HG03135 (cell line): ENCODE results near the gene YPEL3.
A peak's percentile ranks its signal among the peaks of the same experiment; 100 is the strongest.

Experiments
- ATAC-seq: cut with Tn5 transposase; IDR thresholded peaks from one replicate; pipeline ENCODE4 v1.9.1; 2021; ENCODE audit warnings: mild to moderate bottlenecking, moderate library complexity; ENCODE audit not compliant: unreplicated experiment

The YPEL3 gene

DNA sequence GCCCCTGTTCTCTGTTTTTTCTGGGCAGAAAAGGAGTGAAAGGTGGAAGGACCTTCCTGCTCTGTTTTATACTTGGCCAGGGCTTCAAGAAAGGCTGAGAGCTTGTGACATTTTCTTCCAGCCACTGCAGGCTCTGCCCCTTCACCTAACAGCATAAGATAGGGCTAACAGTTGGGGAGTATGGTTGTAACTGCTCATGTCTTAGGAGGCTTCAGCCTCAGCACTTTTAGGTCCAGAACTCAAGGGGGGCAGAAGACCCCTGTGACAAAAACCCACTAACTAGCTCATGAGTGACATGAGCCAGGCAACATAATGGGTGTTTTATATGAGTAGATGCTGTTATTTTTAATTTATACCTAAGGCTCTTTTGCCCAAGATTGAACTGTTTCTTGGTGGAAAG is 25.5 kb downstream of the YPEL3 start:
- no peak for ATAC-seq

- ATAC-seq, result no peak
Measured at GRCh38 chr16:30069611-30070462, 26.2 kb downstream of the YPEL3 start.

DNA sequence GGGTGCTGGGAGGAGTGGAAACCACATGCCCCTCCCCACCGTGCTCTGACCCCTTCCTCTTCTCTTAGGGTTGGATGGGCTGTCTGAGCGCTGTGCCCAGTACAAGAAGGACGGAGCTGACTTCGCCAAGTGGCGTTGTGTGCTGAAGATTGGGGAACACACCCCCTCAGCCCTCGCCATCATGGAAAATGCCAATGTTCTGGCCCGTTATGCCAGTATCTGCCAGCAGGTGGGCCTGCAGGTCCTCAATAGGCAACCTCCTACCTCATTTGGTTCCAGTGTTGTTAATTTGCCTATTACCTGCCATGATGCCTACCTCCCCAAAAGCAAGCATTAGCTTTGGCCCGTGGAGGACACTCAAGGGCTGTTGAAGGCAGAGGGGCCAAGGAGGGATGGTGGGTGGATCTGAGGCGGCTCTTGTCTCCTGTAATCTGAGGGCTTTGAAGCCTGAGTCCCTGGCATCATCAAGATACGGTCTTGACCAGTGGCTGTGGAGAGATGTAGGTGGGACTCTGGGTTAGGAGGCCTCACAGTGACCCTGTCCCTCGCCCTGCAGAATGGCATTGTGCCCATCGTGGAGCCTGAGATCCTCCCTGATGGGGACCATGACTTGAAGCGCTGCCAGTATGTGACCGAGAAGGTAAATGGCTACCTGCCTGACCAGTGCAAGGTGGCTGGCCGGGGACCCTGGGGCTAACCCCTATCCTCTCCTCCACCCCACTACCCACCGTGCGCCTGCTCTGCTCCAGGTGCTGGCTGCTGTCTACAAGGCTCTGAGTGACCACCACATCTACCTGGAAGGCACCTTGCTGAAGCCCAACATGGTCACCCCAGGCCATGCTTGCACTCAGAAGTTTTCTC is 27.0 kb downstream of the YPEL3 start:
- no peak for ATAC-seq

DNA sequence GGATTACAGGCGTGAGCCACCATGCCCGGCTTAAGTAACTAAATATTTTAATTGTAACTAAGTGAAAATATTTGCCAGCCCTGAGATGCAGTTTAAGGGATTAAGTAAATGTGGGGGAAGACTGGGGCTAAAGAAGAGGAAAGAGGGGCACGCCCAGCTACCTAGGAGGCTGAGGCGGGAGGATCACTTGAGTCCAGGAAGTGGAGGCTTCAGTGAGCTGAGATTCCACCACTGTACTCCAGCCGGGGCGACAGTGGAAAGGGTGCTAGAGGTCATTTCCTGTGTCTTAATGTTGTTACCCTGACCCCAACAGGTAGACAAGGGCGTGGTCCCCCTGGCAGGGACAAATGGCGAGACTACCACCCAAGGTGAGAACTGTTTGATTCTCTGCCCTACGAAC is 27.7 kb downstream of the YPEL3 start:
- no peak for ATAC-seq

GRCh38 chr16:30067584-30067916 is 28.5 kb downstream of the YPEL3 start:
- ATAC-seq, result no peak

DNA sequence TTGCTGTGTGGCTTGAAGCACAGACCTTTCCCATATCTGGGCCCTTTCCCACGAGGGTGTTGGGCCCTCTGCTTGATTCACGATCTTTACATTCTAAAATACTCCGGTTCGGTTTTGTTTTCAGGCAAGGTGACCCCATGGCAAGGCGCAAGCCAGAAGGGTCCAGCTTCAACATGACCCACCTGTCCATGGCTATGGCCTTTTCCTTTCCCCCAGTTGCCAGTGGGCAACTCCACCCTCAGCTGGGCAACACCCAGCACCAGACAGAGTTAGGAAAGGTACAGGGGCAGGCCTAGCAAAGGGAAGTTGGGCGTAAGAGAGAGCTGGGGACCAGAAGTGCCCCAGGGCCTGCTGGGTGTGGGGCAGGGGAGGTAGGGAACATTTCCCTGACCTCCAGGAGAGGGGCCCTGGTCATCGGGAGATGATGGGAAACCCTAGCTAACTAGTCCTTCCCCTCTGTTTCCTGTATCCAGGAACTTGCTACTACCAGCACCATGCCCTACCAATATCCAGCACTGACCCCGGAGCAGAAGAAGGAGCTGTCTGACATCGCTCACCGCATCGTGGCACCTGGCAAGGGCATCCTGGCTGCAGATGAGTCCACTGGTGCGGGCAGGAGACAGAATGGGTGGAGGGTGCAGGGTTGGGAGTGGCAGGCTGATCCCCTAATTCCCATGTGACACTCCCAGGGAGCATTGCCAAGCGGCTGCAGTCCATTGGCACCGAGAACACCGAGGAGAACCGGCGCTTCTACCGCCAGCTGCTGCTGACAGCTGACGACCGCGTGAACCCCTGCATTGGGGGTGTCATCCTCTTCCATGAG is 29.0 kb downstream of the YPEL3 start:
- ATAC-seq, result no peak

DNA sequence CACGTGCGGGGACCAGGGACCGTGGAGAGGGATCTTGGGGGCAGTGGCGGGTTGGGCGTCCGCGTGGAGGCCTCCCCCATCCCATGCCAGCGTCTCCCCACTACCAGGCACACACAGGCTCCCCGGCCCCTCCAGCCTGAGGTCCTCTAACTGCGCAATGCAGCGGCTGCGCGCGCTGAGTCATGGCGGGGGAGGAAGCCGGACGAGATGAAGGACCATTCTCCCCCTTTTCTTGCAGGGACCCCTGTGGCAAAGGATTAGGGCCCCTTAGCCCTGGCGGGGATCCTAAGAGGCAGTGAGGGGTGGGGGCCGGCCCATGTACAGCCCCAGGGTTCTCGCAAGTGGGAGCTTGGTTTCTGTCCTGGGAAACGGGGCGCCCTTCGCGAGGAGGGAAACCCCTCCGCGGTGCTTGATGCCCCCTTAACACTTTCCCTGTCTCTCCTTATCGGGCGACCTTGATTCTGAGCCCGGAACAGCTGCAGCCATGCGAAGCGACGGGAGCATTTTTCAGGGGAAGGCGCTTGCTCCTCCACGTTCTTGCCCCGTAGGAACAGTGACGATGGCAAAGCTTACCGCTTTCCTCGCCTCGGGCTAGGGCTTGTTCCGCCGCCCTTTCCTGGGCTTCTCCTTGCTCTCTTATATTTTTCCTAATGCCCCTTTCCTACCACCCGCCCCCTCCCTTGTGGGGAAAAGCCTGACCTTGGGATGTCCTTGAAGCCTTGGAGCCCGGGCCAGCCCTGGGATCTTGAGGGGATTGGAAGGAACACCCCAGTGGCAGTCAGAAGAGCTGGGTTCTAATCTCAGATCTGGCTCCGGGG is 29.9 kb downstream of the YPEL3 start:
- no peak for ATAC-seq

DNA sequence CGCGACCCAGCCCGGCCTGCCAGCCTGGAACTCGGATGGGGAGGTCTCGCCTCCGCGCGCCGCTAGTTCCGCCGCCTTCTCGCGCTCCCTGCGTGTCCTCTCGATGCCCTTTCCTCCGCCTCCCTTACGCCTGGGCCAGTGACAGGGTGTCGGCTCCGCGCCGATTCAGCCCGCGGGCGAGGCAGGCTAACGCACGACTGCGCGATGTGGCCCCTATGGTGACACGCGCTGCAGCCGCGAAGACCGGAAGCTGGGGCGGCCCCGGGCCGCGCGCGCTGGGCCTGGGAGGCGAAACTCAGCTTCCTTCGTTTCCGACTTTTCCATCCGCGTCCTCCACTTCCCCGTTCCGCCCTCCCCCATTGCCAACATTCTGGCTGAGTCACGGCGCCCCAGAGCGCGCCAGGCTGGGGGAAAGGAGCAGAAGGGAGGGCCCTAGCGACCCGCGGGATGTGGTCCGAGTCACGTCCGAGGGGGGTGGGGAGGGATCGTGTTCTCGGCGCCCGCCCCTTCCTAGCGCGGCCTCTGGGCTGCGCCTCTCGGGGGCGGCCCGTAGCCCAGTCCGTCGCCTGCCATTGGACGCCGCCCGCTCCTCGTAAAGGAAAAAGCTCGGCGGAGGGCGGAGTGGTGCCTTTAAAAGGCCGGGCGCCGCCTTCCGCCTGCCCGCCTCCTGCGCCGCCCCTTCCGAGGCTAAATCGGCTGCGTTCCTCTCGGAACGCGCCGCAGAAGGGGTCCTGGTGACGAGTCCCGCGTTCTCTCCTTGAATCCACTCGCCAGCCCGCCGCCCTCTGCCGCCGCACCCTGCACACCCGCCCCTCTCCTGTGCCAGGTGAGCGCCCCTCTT is 30.7 kb downstream of the YPEL3 start, which contains the start of gene ALDOA:
TSS of gene ALDOA (plus strand) at position 659 of the 841 bp plus-strand sequence. CDS start 1,138 bp downstream, outside the sequence.
- peak; percentile 71 for ATAC-seq

DNA sequence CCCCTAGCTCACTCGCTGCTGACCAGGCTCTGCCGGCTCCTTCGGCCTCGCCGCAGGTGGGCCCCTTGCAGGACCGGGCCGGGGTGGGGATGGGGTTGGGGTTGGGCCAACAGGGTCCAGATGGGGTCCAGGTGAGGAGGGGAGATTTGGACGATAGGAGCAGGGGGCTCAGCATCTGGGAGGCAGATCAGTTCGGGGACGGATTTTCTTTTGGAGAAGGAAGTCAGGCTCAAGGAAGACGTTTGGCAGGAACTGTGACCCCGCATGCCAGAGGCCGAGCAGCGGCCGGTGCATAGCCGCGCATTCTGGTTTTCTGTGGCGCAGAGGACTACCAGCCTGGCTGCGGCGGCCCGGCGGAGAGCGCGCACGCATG is 31.3 kb downstream of the YPEL3 start:
- no peak for ATAC-seq

- no peak for ATAC-seq
Measured at GRCh38 chr16:30063893-30064728, 31.9 kb downstream of the YPEL3 start.

- no peak for ATAC-seq
Measured at GRCh38 chr16:30063278-30063892, 32.6 kb downstream of the YPEL3 start.

GRCh38 chr16:30060836-30061554 is 35.0 kb downstream of the YPEL3 start:
- ATAC-seq, result no peak

GRCh38 chr16:30060346-30060745 is 35.7 kb downstream of the YPEL3 start:
- ATAC-seq, result no peak

DNA sequence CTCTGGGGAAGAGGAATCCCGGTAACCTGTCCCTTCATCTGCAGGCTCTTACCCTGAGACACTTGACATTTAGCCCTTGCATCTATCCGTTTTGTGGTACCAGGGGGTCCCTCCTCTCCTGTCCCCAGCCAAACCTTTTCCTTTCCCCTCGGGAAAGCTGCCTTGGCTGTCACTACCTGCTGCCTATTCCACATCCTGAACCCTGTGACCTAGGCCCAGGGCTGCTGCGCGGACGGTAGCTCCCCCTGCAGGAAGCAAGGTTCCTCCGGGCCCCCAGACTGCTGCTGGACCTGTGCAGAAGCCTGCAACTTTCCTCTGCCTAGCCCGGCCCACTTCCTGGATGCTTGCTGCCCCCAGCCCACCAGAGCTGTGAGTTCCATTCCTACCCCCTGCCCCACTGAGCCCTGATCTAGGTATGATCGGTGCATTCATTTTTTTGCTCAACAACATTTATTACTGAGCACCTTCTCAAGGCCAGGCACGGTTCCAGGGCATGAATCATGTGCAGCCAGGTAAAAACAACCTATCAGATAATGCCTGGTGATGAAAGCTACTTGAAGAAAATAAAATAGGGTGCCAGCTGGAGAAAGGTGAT is 41.0 kb downstream of the YPEL3 start:
- ATAC-seq, result no peak

DNA sequence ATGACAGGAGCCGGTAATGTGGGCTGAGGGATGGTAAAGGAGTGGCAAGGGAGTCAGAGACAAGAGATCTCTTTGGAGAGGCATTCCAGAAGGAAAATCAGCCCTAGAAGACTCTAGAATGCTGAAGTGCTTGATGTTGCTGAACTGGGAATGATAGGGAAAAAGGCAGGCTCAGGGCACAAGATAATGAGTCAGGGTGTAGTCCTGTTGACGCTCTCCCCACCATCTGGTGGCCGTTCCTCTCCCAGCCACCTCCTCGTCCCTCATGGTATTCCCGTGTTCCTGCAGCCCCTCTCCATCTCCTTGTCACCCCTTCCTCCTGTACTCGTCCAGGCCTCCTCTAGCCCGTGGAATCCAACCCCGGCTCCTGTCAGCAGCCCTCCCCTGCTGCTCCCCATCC is 41.6 kb downstream of the YPEL3 start:
- ATAC-seq, result no peak

- ATAC-seq, result no peak
Measured at GRCh38 chr16:30053376-30054015, 42.5 kb downstream of the YPEL3 start.
